Bronchial epithelial cell (primary cell): ENCODE results near the gene PPIP5K1. TPM values are rescaled to one million over a fixed set of nuclear protein-coding genes. Genes with fewer than 3 reads are reported as not detected.

ENCODE experiments used
- DNase-seq: peaks from one replicate; pipeline ENCODE4 v3.0.0-alpha.2; 2010; ENCODE audit warnings: low read depth
- FAIRE-seq: peaks from 2 replicates; lab custom pipeline; 2011; peaks lifted over from hg19 to GRCh38; lab: Jason Lieb, UNC
- H3K27me3 ChIP-seq: 2 replicates; pipeline ENCODE4 v1.5.1; 2011; ENCODE audit warnings: low read length; ENCODE audit not compliant: control insufficient read depth, insufficient read depth
- H3K36me3 ChIP-seq: 2 replicates; pipeline ENCODE4 v1.5.1; 2011; ENCODE audit warnings: low read length; ENCODE audit not compliant: control insufficient read depth, insufficient read depth
- H3K4me3 ChIP-seq: 2 replicates; pipeline ENCODE4 v1.5.1; 2011; ENCODE audit warnings: mild to moderate bottlenecking, low read depth, low read length, control low read depth
- total RNA-seq: library from RNA; depleted of rRNA; stranded (reverse); fragments of >200 nt; gene quantifications from 2 replicates; pipeline ENCODE4 v1.2.1, GENCODE V29; 2014
- TF ChIP-seq, protein P1 (sequence below): IDR thresholded peaks from 2 replicates; pipeline ENCODE4 v1.5.1; 2011; ENCODE audit warnings: mild to moderate bottlenecking, moderate library complexity, low read length, control low read depth, inconsistent platforms; ENCODE audit not compliant: insufficient read depth, severe bottlenecking

The PPIP5K1 gene
- total RNA-seq, 1 donor from 2014 or later = 46.1 TPM

DNA sequence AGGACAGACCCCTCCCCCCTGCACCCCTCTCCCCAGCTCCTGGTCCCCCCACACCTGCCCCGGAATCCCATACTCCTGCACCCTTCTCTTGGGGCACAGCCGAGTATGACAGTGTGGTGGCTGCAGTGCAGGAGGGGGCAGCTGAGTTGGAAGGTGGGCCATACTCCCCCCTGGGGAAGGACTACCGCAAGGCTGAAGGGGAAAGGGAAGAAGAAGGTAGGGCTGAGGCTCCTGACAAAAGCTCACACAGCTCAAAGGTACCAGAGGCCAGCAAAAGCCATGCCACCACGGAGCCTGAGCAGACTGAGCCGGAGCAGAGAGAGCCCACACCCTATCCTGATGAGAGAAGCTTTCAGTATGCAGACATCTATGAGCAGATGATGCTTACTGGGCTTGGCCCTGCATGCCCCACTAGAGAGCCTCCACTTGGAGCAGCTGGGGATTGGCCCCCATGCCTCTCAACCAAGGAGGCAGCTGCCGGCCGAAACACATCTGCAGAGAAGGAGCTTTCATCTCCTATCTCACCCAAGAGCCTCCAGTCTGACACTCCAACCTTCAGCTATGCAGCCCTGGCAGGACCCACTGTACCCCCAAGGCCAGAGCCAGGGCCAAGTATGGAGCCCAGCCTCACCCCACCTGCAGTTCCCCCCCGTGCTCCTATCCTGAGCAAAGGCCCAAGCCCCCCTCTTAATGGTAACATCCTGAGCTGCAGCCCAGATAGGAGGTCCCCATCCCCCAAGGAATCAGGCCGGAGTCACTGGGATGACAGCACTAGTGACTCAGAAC lies 62.8 kb downstream of the PPIP5K1 start:
- Histone ChIP-seq H3K4me3 (no peak overlapping the region), H3K27me3 (peaks cover 3% of the 10 kb centered on the region), H3K36me3 (no peaks in the 10 kb centered on the region)
- FAIRE-seq (no peak), DNase-seq (no peak)
- TF ChIP-seq, protein P1, sequence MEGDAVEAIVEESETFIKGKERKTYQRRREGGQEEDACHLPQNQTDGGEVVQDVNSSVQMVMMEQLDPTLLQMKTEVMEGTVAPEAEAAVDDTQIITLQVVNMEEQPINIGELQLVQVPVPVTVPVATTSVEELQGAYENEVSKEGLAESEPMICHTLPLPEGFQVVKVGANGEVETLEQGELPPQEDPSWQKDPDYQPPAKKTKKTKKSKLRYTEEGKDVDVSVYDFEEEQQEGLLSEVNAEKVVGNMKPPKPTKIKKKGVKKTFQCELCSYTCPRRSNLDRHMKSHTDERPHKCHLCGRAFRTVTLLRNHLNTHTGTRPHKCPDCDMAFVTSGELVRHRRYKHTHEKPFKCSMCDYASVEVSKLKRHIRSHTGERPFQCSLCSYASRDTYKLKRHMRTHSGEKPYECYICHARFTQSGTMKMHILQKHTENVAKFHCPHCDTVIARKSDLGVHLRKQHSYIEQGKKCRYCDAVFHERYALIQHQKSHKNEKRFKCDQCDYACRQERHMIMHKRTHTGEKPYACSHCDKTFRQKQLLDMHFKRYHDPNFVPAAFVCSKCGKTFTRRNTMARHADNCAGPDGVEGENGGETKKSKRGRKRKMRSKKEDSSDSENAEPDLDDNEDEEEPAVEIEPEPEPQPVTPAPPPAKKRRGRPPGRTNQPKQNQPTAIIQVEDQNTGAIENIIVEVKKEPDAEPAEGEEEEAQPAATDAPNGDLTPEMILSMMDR = no peak

DNA sequence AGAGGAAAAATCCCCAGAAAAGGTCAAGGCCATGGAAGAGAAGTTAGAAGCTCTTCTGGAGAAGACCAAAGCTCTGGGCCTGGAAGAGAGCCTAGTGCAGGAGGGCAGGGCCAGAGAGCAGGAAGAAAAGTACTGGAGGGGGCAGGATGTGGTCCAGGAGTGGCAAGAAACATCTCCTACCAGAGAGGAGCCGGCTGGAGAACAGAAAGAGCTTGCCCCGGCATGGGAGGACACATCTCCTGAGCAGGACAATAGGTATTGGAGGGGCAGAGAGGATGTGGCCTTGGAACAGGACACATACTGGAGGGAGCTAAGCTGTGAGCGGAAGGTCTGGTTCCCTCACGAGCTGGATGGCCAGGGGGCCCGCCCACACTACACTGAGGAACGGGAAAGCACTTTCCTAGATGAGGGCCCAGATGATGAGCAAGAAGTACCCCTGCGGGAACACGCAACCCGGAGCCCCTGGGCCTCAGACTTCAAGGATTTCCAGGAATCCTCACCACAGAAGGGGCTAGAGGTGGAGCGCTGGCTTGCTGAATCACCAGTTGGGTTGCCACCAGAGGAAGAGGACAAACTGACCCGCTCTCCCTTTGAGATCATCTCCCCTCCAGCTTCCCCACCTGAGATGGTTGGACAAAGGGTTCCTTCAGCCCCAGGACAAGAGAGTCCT lies 63.6 kb downstream of the PPIP5K1 start:
- TF ChIP-seq, protein P1 = no peak
- no peak for FAIRE-seq
- DNase-seq = no peak
- Histone ChIP-seq H3K27me3 (peaks cover 3% of the 10 kb centered on the region), H3K36me3 (no peaks in the 10 kb centered on the region), H3K4me3 (no peak overlapping the region)

DNA sequence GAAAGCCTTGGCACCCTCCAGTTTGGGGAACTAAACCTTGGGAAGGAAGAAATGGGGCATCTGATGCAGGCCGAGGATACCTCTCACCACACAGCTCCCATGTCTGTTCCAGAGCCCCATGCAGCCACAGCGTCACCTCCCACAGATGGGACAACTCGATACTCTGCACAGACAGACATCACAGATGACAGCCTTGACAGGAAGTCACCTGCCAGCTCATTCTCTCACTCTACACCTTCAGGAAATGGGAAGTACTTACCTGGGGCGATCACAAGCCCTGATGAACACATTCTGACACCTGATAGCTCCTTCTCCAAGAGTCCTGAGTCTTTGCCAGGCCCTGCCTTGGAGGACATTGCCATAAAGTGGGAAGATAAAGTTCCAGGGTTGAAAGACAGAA lies 64.9 kb downstream of the PPIP5K1 start:
- TF ChIP-seq, protein P1 = no peak
- DNase-seq (peak; percentile 50), FAIRE-seq (peak; percentile 75)
- no peaks in the 10 kb centered on the region for H3K36me3 ChIP-seq
- no peak overlapping the region for H3K4me3 ChIP-seq
- peaks cover 4% of the 10 kb centered on the region for H3K27me3 ChIP-seq

DNA sequence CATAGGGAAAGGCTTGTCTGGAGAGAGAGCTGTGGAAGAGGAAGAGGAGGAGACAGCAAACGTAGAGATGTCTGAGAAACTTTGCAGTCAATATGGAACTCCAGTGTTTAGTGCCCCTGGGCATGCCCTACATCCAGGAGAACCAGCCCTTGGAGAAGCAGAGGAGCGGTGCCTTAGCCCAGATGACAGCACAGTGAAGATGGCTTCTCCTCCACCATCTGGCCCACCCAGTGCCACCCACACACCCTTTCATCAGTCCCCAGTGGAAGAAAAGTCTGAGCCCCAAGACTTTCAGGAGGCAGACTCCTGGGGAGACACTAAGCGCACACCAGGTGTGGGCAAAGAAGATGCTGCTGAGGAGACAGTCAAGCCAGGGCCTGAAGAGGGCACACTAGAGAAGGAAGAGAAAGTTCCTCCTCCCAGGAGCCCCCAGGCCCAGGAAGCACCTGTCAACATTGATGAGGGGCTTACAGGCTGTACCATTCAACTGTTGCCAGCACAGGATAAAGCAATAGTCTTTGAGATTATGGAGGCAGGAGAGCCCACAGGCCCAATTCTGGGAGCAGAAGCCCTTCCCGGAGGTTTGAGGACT lies 65.7 kb downstream of the PPIP5K1 start:
- peaks cover 5% of the 10 kb centered on the region for H3K27me3 ChIP-seq
- DNase-seq (no peak), FAIRE-seq (no peak)
- no peak overlapping the region for H3K4me3 ChIP-seq
- H3K36me3 ChIP-seq = no peaks in the 10 kb centered on the region
- TF ChIP-seq, protein P1 = no peak

DNA sequence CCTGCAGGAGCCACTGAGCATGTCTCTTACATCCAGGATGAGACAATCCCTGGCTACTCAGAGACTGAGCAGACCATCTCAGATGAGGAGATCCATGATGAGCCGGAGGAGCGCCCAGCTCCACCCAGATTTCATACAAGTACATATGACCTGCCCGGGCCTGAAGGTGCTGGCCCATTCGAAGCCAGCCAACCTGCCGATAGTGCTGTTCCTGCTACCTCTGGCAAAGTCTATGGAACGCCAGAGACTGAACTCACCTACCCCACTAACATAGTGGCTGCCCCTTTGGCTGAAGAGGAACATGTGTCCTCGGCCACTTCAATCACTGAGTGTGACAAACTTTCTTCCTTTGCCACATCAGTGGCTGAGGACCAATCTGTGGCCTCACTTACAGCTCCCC lies 66.4 kb downstream of the PPIP5K1 start:
- Histone ChIP-seq H3K4me3 (no peak overlapping the region), H3K36me3 (no peaks in the 10 kb centered on the region), H3K27me3 (peaks cover 8% of the 10 kb centered on the region)
- DNase-seq = no peak
- no peak for FAIRE-seq
- TF ChIP-seq, protein P1 = no peak
